HG02938 (cell line): ENCODE measurements around the gene ZNF697.
"Not testable (repeated sequence)": the region's sequence is repeated elsewhere in the genome, so short reads cannot be mapped to it uniquely, and the experiment has no call there.

ENCODE experiments used
- ATAC-seq: cut with Tn5 transposase; IDR thresholded peaks from one replicate; pipeline ENCODE4 v1.9.1; 2021; ENCODE audit warnings: mild to moderate bottlenecking, moderate library complexity; ENCODE audit not compliant: unreplicated experiment

The ZNF697 gene

GRCh38 chr1:119603695-119604094 lies 44.4 kb downstream of the ZNF697 start:
- ATAC-seq, result no peak

GRCh38 chr1:119603241-119603640 lies 44.8 kb downstream of the ZNF697 start:
- ATAC-seq, result not testable (repeated sequence)

GRCh38 chr1:119602789-119603188 lies 45.3 kb downstream of the ZNF697 start:
- not testable (repeated sequence) for ATAC-seq

- no peak for ATAC-seq
These were observed 45.9 kb downstream of the ZNF697 start for GRCh38 chr1:119602169-119602568.

GRCh38 chr1:119600976-119601375 lies 47.1 kb downstream of the ZNF697 start:
- no peak for ATAC-seq

- ATAC-seq, result no peak
These were observed 47.5 kb downstream of the ZNF697 start for GRCh38 chr1:119600561-119600960.

GRCh38 chr1:119595606-119596005 lies 52.5 kb downstream of the ZNF697 start:
- no peak for ATAC-seq

- ATAC-seq, result no peak
These were observed 52.9 kb downstream of the ZNF697 start for GRCh38 chr1:119595168-119595567.

- no peak for ATAC-seq
These were observed 53.7 kb downstream of the ZNF697 start for GRCh38 chr1:119594376-119594775.

GRCh38 chr1:119593805-119594204 lies 54.3 kb downstream of the ZNF697 start:
- ATAC-seq, result no peak

GRCh38 chr1:119590393-119590792 lies 57.7 kb downstream of the ZNF697 start:
- ATAC-seq, result no peak

- ATAC-seq, result no peak
These were observed 59.4 kb downstream of the ZNF697 start for GRCh38 chr1:119588621-119589020.

GRCh38 chr1:119587341-119587740 lies 60.7 kb downstream of the ZNF697 start:
- ATAC-seq, result no peak

GRCh38 chr1:119585801-119586200 lies 62.3 kb downstream of the ZNF697 start:
- ATAC-seq, result not testable (repeated sequence)

- ATAC-seq, result no peak
These were observed 65.3 kb downstream of the ZNF697 start for GRCh38 chr1:119582801-119583200.

- ATAC-seq, result not testable (repeated sequence)
These were observed 67.0 kb downstream of the ZNF697 start for GRCh38 chr1:119581076-119581475.

GRCh38 chr1:119573886-119574285 lies 74.2 kb downstream of the ZNF697 start:
- ATAC-seq, result no peak

GRCh38 chr1:119569930-119570622 lies 78.0 kb downstream of the ZNF697 start:
- ATAC-seq, result not testable (repeated sequence)
